H9 (cell line): ENCODE measurements around the gene SHMT1. TPM values are rescaled to one million over a fixed set of nuclear protein-coding genes. Genes with fewer than 3 reads are reported as not detected.

Experiments
- DNase-seq: peaks from one replicate; pipeline ENCODE4 v3.0.0-alpha.2; 2017
- H2AFZ ChIP-seq: one replicate; pipeline ENCODE4 v1.6.1; 2013; ENCODE audit warnings: mild to moderate bottlenecking, low read length, control low read depth, moderate library complexity
- H2AK5ac ChIP-seq: 2 replicates; pipeline ENCODE4 v1.6.1; 2013; ENCODE audit warnings: low read length, control low read depth, mixed read lengths; ENCODE audit not compliant: insufficient read length
- H2BK120ac ChIP-seq: one replicate; pipeline ENCODE4 v1.6.1; 2013; ENCODE audit warnings: low read depth, mild to moderate bottlenecking, low read length, control low read depth, inconsistent platforms; ENCODE audit not compliant: poor library complexity, severe bottlenecking
- H2BK12ac ChIP-seq: 2 replicates; pipeline ENCODE4 v1.6.1; 2013; ENCODE audit warnings: low read length, control low read depth, mixed read lengths, low read depth; ENCODE audit not compliant: insufficient read length
- H2BK15ac ChIP-seq: 2 replicates; pipeline ENCODE4 v1.6.1; 2013; ENCODE audit warnings: low read depth, low read length, control low read depth
- H2BK20ac ChIP-seq: one replicate; pipeline ENCODE4 v1.6.1; 2013; ENCODE audit warnings: low read depth, mild to moderate bottlenecking, low read length, control low read depth, inconsistent platforms; ENCODE audit not compliant: poor library complexity, severe bottlenecking
- H2BK5ac ChIP-seq: 2 replicates; pipeline ENCODE4 v1.6.1; 2013; ENCODE audit warnings: low read length, control low read depth, mixed read lengths; ENCODE audit not compliant: insufficient read length
- H3K14ac ChIP-seq: 2 replicates; pipeline ENCODE4 v1.6.1; 2013; ENCODE audit warnings: low read length, control low read depth; ENCODE audit not compliant: insufficient read depth
- H3K18ac ChIP-seq: 2 replicates; pipeline ENCODE4 v1.6.1; 2013; ENCODE audit warnings: low read depth, mild to moderate bottlenecking, mixed read lengths, low read length, control low read depth; ENCODE audit not compliant: insufficient read length
- H3K23ac ChIP-seq: 2 replicates; pipeline ENCODE4 v1.6.1; 2013; ENCODE audit warnings: low read length, control low read depth, mixed read lengths, low read depth; ENCODE audit not compliant: insufficient read length
- H3K23me2 ChIP-seq: 2 replicates; pipeline ENCODE4 v1.6.1; 2013; ENCODE audit warnings: low read depth, mild to moderate bottlenecking, mixed read lengths, low read length, control low read depth; ENCODE audit not compliant: insufficient read length, poor library complexity, severe bottlenecking
- H3K27ac ChIP-seq: 2 replicates; pipeline ENCODE4 v1.5.1; 2013; ENCODE audit warnings: low read length, control low read depth, mixed read lengths, low read depth; ENCODE audit not compliant: insufficient read length
- H3K27me3 ChIP-seq: 2 replicates; pipeline ENCODE4 v1.6.1; 2013; ENCODE audit warnings: low read length, control low read depth, inconsistent platforms; ENCODE audit not compliant: insufficient read depth
- H3K4ac ChIP-seq: 2 replicates; pipeline ENCODE4 v1.6.1; 2013; ENCODE audit warnings: low read depth, mild to moderate bottlenecking, control low read depth, inconsistent platforms, low read length, moderate library complexity
- H3K4me1 ChIP-seq: 2 replicates; pipeline ENCODE4 v1.6.1; 2013; ENCODE audit warnings: low read length, control low read depth, inconsistent platforms; ENCODE audit not compliant: insufficient read depth
- H3K4me2 ChIP-seq: 2 replicates; pipeline ENCODE4 v1.6.1; 2013; ENCODE audit warnings: low read length, control low read depth, mixed read lengths; ENCODE audit not compliant: insufficient read length, insufficient read depth
- H3K56ac ChIP-seq: 2 replicates; pipeline ENCODE4 v1.6.1; 2013; ENCODE audit warnings: low read depth, mild to moderate bottlenecking, mixed read lengths, low read length, control low read depth; ENCODE audit not compliant: insufficient read length
- H3K79me1 ChIP-seq: 2 replicates; pipeline ENCODE4 v1.6.1; 2013; ENCODE audit warnings: low read depth, mild to moderate bottlenecking, moderate library complexity, low read length, control low read depth, inconsistent platforms; ENCODE audit not compliant: insufficient read depth, poor library complexity, severe bottlenecking
- H3K79me2 ChIP-seq: 2 replicates; pipeline ENCODE4 v1.6.1; 2013; ENCODE audit warnings: low read length, control low read depth, inconsistent platforms; ENCODE audit not compliant: insufficient read depth
- H3K9ac ChIP-seq: 2 replicates; pipeline ENCODE4 v1.6.1; 2013; ENCODE audit warnings: low read length, control low read depth, mixed read lengths; ENCODE audit not compliant: insufficient read length; ENCODE audit errors: extremely low read depth
- H3K9me3 ChIP-seq: one replicate; pipeline ENCODE4 v1.6.1; 2013; ENCODE audit warnings: low read depth, low read length, inconsistent platforms; ENCODE audit not compliant: control insufficient read depth
- H3T11ph ChIP-seq: one replicate; pipeline ENCODE4 v1.6.1; 2013; ENCODE audit warnings: mild to moderate bottlenecking, low read length, control low read depth, inconsistent platforms
- H4K20me1 ChIP-seq: one replicate; pipeline ENCODE4 v1.6.1; 2013; ENCODE audit not compliant: control insufficient read depth, insufficient read length, insufficient read depth
- H4K5ac ChIP-seq: 2 replicates; pipeline ENCODE4 v1.6.1; 2013; ENCODE audit warnings: low read depth, mild to moderate bottlenecking, mixed read lengths, low read length, control low read depth; ENCODE audit not compliant: insufficient read length
- H4K8ac ChIP-seq: replicated peaks from 2 replicates; pipeline ENCODE4 v1.6.1; 2013; ENCODE audit warnings: low read length, control low read depth, mixed read lengths, low read depth; ENCODE audit not compliant: insufficient read length
- H4K91ac ChIP-seq: 2 replicates; pipeline ENCODE4 v1.6.1; 2013; ENCODE audit warnings: low read depth, mild to moderate bottlenecking, moderate library complexity, mixed read lengths, low read length, control low read depth; ENCODE audit not compliant: insufficient read length
- H3K27ac Mint-ChIP-seq, 3 experiments: 2 replicates in 2 of 3; 3 replicates in 1 of 3; pipeline ENCODE4 v1.8.0; 2020 to 2021; ENCODE audit warnings: mixed read lengths in 3 of 3, mild to moderate bottlenecking in 1 of 3, moderate library complexity in 1 of 3
- H3K27me3 Mint-ChIP-seq: 2 replicates; pipeline ENCODE4 v1.8.0; 2021; ENCODE audit warnings: low read depth, mild to moderate bottlenecking, moderate library complexity, mixed read lengths
- H3K36me3 Mint-ChIP-seq, 3 experiments: 2 replicates in 2 of 3; 3 replicates in 1 of 3; pipeline ENCODE4 v1.8.0; 2020 to 2021; ENCODE audit warnings: low read depth in 3 of 3, mixed read lengths in 3 of 3; ENCODE audit not compliant: insufficient read depth in 1 of 3
- H3K4me1 Mint-ChIP-seq, 2 experiments: 2 replicates each; pipeline ENCODE4 v1.8.0; 2020; ENCODE audit warnings: mixed read lengths in 2 of 2
- H3K4me3 Mint-ChIP-seq, 2 experiments: 2 replicates in 1 of 2; 3 replicates in 1 of 2; pipeline ENCODE4 v1.8.0; 2020 to 2021; ENCODE audit warnings: mild to moderate bottlenecking in 2 of 2, mixed read lengths in 2 of 2, moderate library complexity in 1 of 2
- H3K9me3 Mint-ChIP-seq, 2 experiments: 2 replicates in 1 of 2; 3 replicates in 1 of 2; pipeline ENCODE4 v1.8.0; 2020; ENCODE audit warnings: mild to moderate bottlenecking in 2 of 2, mixed read lengths in 2 of 2, moderate library complexity in 1 of 2
- WGBS: extraction: QIAGEN DNeasy Blood & Tissue Kit; methylation state at CpG from one replicate; pipeline ENCODE4 v1.1.7; 2013; ENCODE audit warnings: missing lambda C conversion rate, low lambda C conversion rate, mixed read lengths; ENCODE audit not compliant: insufficient read length; ENCODE audit errors: extremely low coverage; 5-methylcytosine and 5-hydroxymethylcytosine counted together
- total RNA-seq: library from RNA; stranded (reverse); gene quantifications from 2 replicates; pipeline ENCODE4 v1.2.1, GENCODE V29; 2021
- TF ChIP-seq, protein P1 (sequence below): fragments of 200-600 bp; sonication (generic); conservative IDR thresholded peaks from 3 replicates; pipeline ENCODE4 v1.8.0; 2021; ENCODE audit warnings: antibody characterized with exemption, mild to moderate bottlenecking

The SHMT1 gene
- total RNA-seq, 1 experiment from 2014 or later = 42.8 TPM

DNA sequence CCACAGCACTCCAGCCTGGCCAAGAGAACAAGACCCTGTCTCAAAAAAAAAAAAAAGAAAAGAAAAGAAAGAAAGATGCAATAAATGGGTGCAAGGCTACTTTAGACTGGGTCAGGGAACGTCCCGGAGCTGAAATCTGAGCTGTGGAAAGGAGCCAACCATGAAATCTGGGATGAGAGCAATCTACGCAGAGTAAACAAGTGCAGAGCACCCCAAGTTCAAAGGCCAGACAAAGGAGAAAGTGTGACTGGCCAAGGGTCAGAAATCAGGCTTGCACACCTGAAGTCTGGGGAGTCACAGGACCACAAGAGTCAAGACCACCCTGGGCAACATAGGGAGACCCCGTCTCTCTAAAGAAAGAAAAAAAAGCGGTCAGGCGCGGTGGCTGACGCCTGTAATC lies 2.8 kb downstream of the SHMT1 start:
- no peak overlapping the region for H2AK5ac ChIP-seq
- TF ChIP-seq, protein P1, sequence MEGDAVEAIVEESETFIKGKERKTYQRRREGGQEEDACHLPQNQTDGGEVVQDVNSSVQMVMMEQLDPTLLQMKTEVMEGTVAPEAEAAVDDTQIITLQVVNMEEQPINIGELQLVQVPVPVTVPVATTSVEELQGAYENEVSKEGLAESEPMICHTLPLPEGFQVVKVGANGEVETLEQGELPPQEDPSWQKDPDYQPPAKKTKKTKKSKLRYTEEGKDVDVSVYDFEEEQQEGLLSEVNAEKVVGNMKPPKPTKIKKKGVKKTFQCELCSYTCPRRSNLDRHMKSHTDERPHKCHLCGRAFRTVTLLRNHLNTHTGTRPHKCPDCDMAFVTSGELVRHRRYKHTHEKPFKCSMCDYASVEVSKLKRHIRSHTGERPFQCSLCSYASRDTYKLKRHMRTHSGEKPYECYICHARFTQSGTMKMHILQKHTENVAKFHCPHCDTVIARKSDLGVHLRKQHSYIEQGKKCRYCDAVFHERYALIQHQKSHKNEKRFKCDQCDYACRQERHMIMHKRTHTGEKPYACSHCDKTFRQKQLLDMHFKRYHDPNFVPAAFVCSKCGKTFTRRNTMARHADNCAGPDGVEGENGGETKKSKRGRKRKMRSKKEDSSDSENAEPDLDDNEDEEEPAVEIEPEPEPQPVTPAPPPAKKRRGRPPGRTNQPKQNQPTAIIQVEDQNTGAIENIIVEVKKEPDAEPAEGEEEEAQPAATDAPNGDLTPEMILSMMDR = no peak
- peak overlapping the region in 1 of 2 experiments; percentile 33; a peak in 1 of 5 replicates for H3K4me3 Mint-ChIP-seq

More for the DNA sequence above, 2.8 kb downstream of the SHMT1 start:
- Histone ChIP-seq H3K56ac (no peak overlapping the region), H3K4ac (no peak overlapping the region), H4K20me1 (no peaks in the 10 kb centered on the region), H3K79me2 (peaks cover 4% of the 10 kb centered on the region; the same call in 1 of the 2 replicates), H4K8ac (no peak overlapping the region), H2BK12ac (no peak overlapping the region), H3K23ac (no peak overlapping the region), H2BK120ac (no peak overlapping the region), H2BK15ac (no peak overlapping the region), H2BK5ac (no peak overlapping the region), H4K5ac (no peak overlapping the region), H2AFZ (no peak overlapping the region), H3K4me2 (no peak overlapping the region), H3K4me1 (no peaks in the 10 kb centered on the region), H3K23me2 (peaks cover 3% of the 10 kb centered on the region), H3K9me3 (no peaks in the 10 kb centered on the region), H3K9ac (no peak overlapping the region), H4K91ac (no peak overlapping the region), H2BK20ac (no peak overlapping the region), H3T11ph (no peak overlapping the region), H3K79me1 (peaks cover 3% of the 10 kb centered on the region), H3K27me3 (no peaks in the 10 kb centered on the region), H3K18ac (no peak overlapping the region), H3K14ac (no peak overlapping the region), H3K27ac (no peak overlapping the region)
- Mint-ChIP-seq H3K36me3 (peaks cover 7 to 37% (median 28%) of the 10 kb centered on the region in 3 experiments; a peak in 6 of 7 replicates), H3K9me3 (no peaks in the 10 kb centered on the region), H3K27me3 (no peaks in the 10 kb centered on the region), H3K27ac (peak overlapping the region in 1 of 3 experiments; percentile 35; a peak in 1 of 7 replicates), H3K4me1 (peaks cover 11 to 12% of the 10 kb centered on the region in 2 experiments)
- no peak for DNase-seq
- no CpG with 5 or more reads among the region's 8 CpGs for WGBS
